ENCODE results near the gene CDCA8. TPM values are rescaled to one million over a fixed set of nuclear protein-coding genes. Genes with fewer than 3 reads are reported as not detected.

Gene CDCA8
- total and polyA plus RNA-seq, 8 donors, result 3.4 to 32.6 (median 14.4) TPM

DNA sequence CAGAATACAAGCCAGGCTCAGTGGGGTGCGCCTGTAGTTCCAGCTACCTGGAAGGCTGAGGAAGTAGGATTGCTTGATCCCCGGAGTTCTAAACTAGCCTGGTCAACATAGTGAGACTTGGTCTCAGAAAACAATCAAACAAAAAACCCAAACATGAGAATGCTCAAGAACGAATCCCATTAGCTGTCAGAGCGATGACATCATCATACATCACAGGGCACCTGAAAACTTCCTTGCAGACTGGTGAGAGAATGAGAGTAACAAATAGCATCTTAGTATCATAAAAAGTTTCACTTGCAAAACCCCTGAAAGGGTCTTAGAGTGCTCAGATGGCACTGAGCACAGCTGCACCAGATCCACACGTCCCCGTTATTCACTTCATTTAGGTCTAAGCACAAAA is 21.1 kb upstream of the CDCA8 start:
- Histone ChIP-seq H3K4me1 (no peaks in the 10 kb centered on the region), H3K27ac (no peak overlapping the region), H3K9me3 (no peaks in the 10 kb centered on the region), H3K4me3 (no peak overlapping the region), H3K36me3 (no peaks in the 10 kb centered on the region), H3K27me3 (peaks cover 0 to 47% of the 10 kb centered on the region in 2 donors)
- intact Hi-C loops (cut with DNase I), result no loop called here
- ATAC-seq (no peak), DNase-seq (no peak)
- TF ChIP-seq CTCF (IDR thresholded peaks at IDR 0.05), result no peak

DNA sequence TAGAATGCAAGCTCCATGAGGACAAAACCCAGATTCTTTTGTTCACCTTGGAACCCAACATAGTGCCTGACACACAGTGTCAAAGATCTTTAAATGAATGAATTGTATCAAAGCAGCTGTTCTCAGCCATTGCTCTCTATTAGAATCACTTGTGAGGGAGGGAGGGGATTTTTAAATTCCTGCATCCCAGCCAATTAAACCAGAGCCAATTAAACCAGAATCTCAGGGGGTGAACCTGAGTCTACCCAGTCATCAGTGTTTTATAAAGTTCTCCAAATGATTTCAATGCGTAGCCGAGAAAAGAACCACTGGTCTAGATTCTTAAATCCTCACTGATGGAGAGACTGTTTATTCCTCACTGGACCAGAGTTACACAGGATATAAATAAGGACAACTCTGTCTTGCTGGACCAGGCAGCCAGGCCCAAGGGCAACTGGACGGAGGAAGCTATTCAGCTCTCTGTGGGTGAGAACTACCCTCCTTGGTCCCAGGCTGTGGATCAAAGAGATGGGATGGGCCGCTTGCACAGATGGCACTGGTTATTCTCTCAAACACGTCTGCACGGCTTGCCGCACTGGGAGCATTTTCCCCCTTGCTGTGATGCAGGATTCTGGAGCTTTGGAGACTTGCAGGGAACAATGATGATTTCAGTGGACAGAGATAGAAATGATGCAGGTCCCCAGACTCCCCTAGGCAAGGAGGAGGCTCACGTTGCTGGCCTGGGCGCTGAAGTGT is 20.0 kb upstream of the CDCA8 start:
- H3K4me3 ChIP-seq, result no peak overlapping the region
- intact Hi-C loops (cut with DNase I), result no loop called here
- H3K27ac ChIP-seq, result no peak overlapping the region
- DNase-seq (no peak), ATAC-seq (no peak)
- peaks cover 0 to 47% of the 10 kb centered on the region in 2 donors for H3K27me3 ChIP-seq
- H3K4me1 ChIP-seq, result peaks cover 0 to 3% of the 10 kb centered on the region in 2 donors
- TF ChIP-seq CTCF (IDR thresholded peaks at IDR 0.05), result no peak
- no peaks in the 10 kb centered on the region for H3K9me3 ChIP-seq
- H3K36me3 ChIP-seq, result no peaks in the 10 kb centered on the region

DNA sequence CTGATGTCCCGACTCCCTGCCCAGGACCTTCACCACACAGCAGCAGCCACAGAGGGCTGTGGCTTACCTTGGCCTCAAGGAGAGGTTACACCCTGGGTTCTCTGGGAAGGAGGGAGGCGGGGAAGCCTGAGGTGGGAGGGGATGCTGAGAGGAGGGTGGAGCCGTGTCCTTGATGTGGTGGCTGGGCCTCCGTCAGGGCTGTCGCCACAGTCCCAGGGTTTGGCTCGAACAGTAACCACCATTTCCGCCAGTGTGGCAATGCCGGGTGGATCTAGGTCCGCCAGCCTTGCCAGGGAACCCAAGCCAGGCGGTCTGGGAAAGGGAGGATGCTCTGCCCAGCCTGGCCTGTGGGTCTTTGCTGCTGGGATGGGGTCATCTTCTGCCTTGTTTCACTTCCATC is 18.4 kb upstream of the CDCA8 start:
- Histone ChIP-seq H3K9me3 (no peaks in the 10 kb centered on the region), H3K36me3 (no peaks in the 10 kb centered on the region), H3K27me3 (peaks cover 0 to 38% of the 10 kb centered on the region in 2 donors), H3K4me3 (no peak overlapping the region), H3K4me1 (peaks cover 0 to 3% of the 10 kb centered on the region in 2 donors), H3K27ac (no peak overlapping the region)
- TF ChIP-seq CTCF (IDR thresholded peaks at IDR 0.05), result no peak
- DNase-seq, result no peak
- ATAC-seq, result no peak
- intact Hi-C loops (cut with DNase I), result no loop called here

GRCh38 chr1:37676281-37677142 is 15.8 kb upstream of the CDCA8 start:
- no peak for TF ChIP-seq CTCF (IDR thresholded peaks at IDR 0.05)
- Histone ChIP-seq H3K27me3 (peaks cover 0 to 15% of the 10 kb centered on the region in 2 donors), H3K4me3 (no peak overlapping the region), H3K27ac (no peak overlapping the region), H3K4me1 (peaks cover 0 to 3% of the 10 kb centered on the region in 2 donors), H3K36me3 (peaks cover 0 to 8% of the 10 kb centered on the region in 2 donors), H3K9me3 (no peaks in the 10 kb centered on the region)
- DNase-seq (peak in 2 of 4 donors; percentile 14 to 36), ATAC-seq (no peak)
- intact Hi-C loops (cut with DNase I), result no loop called here

- peaks cover 0 to 12% of the 10 kb centered on the region in 2 donors for H3K36me3 ChIP-seq
- ATAC-seq, result no peak
- intact Hi-C loops (cut with DNase I), result no loop called here
- H3K4me1 ChIP-seq, result peaks cover 0 to 4% of the 10 kb centered on the region in 2 donors
- DNase-seq, result no peak
- peaks cover 0 to 12% of the 10 kb centered on the region in 2 donors for H3K27me3 ChIP-seq
- H3K4me3 ChIP-seq, result no peak overlapping the region
- H3K27ac ChIP-seq, result no peak overlapping the region
- TF ChIP-seq CTCF (IDR thresholded peaks at IDR 0.05), result no peak
- no peaks in the 10 kb centered on the region for H3K9me3 ChIP-seq
Measured at GRCh38 chr1:37677143-37677439, 15.2 kb upstream of the CDCA8 start.

All from left lung (tissue), 10 donors.